Liver (tissue), 9 donors: Measurements from ENCODE around the gene SRRM2. TPM values are rescaled to one million over a fixed set of nuclear protein-coding genes. Genes with fewer than 3 reads are reported as not detected.

Experiments
- DNase-seq: peaks from one replicate; pipeline ENCODE4 v3.0.0-alpha.2; 2017; ENCODE audit warnings: low spot score
- H3K27ac ChIP-seq, 2 donors: one replicate each; pipeline ENCODE4 v1.7.0; 2013; ENCODE audit warnings: inconsistent platforms in 2 of 2, low read length in 2 of 2, control low read depth in 1 of 2, low read depth in 1 of 2, mild to moderate bottlenecking in 1 of 2
- H3K27me3 ChIP-seq, 4 donors: one replicate each; pipeline versions ENCODE4 v1.6.1 to v1.7.0; 2013; ENCODE audit warnings: low read length in 3 of 4, inconsistent platforms in 1 of 4, mild to moderate bottlenecking in 1 of 4, moderate library complexity in 1 of 4; ENCODE audit not compliant: control insufficient read depth in 4 of 4, insufficient read depth in 4 of 4
- H3K36me3 ChIP-seq, 4 donors: one replicate each; pipeline versions ENCODE4 v1.6.1 to v1.7.0; 2013; ENCODE audit warnings: low read length in 3 of 4, mild to moderate bottlenecking in 3 of 4, low read depth in 1 of 4, moderate library complexity in 1 of 4; ENCODE audit not compliant: control insufficient read depth in 4 of 4, insufficient read depth in 3 of 4
- H3K4me1 ChIP-seq, 4 donors: one replicate each; pipeline versions ENCODE4 v1.6.1 to v1.7.0; 2013; ENCODE audit warnings: low read length in 3 of 4, mild to moderate bottlenecking in 3 of 4, moderate library complexity in 1 of 4; ENCODE audit not compliant: control insufficient read depth in 4 of 4, insufficient read depth in 4 of 4
- H3K4me3 ChIP-seq, 3 donors: one replicate each; pipeline versions ENCODE4 v1.6.1 to v1.7.0; 2013; ENCODE audit warnings: low read length in 3 of 3, control low read depth in 1 of 3, low read depth in 1 of 3, mild to moderate bottlenecking in 1 of 3
- H3K9ac ChIP-seq, 2 donors: one replicate each; pipeline ENCODE4 v1.7.0; 2013; ENCODE audit warnings: low read length in 2 of 2, mild to moderate bottlenecking in 2 of 2, moderate library complexity in 2 of 2, control low read depth in 1 of 2, low read depth in 1 of 2
- H3K9me3 ChIP-seq, 4 donors: one replicate each; pipeline versions ENCODE4 v1.6.1 to v1.7.0; 2013; ENCODE audit warnings: low read length in 3 of 4; ENCODE audit not compliant: control insufficient read depth in 4 of 4
- CTCF ChIP-seq: fragments of 150-350 bp; IDR thresholded peaks from 2 replicates; pipeline ENCODE4 v1.5.1; 2017; ENCODE audit warnings: improper control_type of control experiment, low read depth, low read length; ENCODE audit not compliant: missing input control
- FOXA1 ChIP-seq: IDR thresholded peaks from 2 replicates; pipeline ENCODE4 v1.6.1; 2016; ENCODE audit warnings: antibody characterized with exemption
- FOXA2 ChIP-seq: IDR thresholded peaks from 2 replicates; pipeline ENCODE4 v1.6.1; 2016; ENCODE audit warnings: antibody characterized with exemption
- GABPA ChIP-seq, 2 donors: IDR thresholded peaks in 1 of 2; conservative IDR thresholded peaks in 1 of 2; 2 replicates each; pipeline ENCODE4 v1.6.1; 2016; ENCODE audit warnings: antibody characterized with exemption in 2 of 2, mild to moderate bottlenecking in 1 of 2, moderate library complexity in 1 of 2
- HNF4A ChIP-seq, 2 donors: conservative IDR thresholded peaks; 2 replicates each; pipeline ENCODE4 v1.6.1; 2016; ENCODE audit warnings: antibody characterized with exemption in 2 of 2, mild to moderate bottlenecking in 2 of 2
- HNF4G ChIP-seq: IDR thresholded peaks from 2 replicates; pipeline ENCODE4 v1.6.1; 2016; ENCODE audit warnings: antibody characterized with exemption
- JUND ChIP-seq, 2 donors: IDR thresholded peaks; 2 replicates each; pipeline ENCODE4 v1.6.1; 2016; ENCODE audit warnings: antibody characterized with exemption in 2 of 2
- NR2F2 ChIP-seq: IDR thresholded peaks from 2 replicates; pipeline ENCODE4 v1.6.1; 2016; ENCODE audit warnings: antibody characterized with exemption
- RAD21 ChIP-seq, 2 donors: IDR thresholded peaks; 2 replicates each; pipeline ENCODE4 v1.6.1; 2016; ENCODE audit warnings: antibody characterized with exemption in 2 of 2, mild to moderate bottlenecking in 2 of 2
- REST ChIP-seq: IDR thresholded peaks from 2 replicates; pipeline ENCODE4 v1.6.1; 2016; ENCODE audit warnings: antibody characterized with exemption, mild to moderate bottlenecking
- RXRA ChIP-seq, 2 donors: IDR thresholded peaks; 2 replicates each; pipeline ENCODE4 v1.6.1; 2017 to 2018; ENCODE audit warnings: antibody characterized with exemption in 2 of 2, mild to moderate bottlenecking in 1 of 2
- SP1 ChIP-seq: IDR thresholded peaks from 2 replicates; pipeline ENCODE4 v1.6.1; 2018; ENCODE audit warnings: antibody characterized with exemption, mild to moderate bottlenecking
- TAF1 ChIP-seq: conservative IDR thresholded peaks from 2 replicates; pipeline ENCODE4 v1.6.1; 2016; ENCODE audit warnings: antibody characterized with exemption, mild to moderate bottlenecking
- YY1 ChIP-seq: IDR thresholded peaks from 2 replicates; pipeline ENCODE4 v1.6.1; 2016; ENCODE audit warnings: antibody characterized with exemption, mild to moderate bottlenecking
- ZBTB33 ChIP-seq: IDR thresholded peaks from 2 replicates; pipeline ENCODE4 v1.6.1; 2016; ENCODE audit warnings: antibody characterized with exemption
- WGBS: extraction: QIAGEN DNeasy Blood & Tissue Kit; methylation state at CpG from one replicate; pipeline ENCODE4 v1.1.7; 2013; 5-methylcytosine and 5-hydroxymethylcytosine counted together
- polyA plus RNA-seq, 2 donors: library from polyadenylated mRNA; stranded (reverse) in 1 of 2; unstranded in 1 of 2; fragments of 200-250 nt in 1 of 2; fragments of >200 nt in 1 of 2; fragmentation: Nextera tagmentation in 1 of 2; extraction: Ambion mirVana in 1 of 2; gene quantifications; one replicate each; pipeline versions ENCODE4 v1.2.1 to v1.2.3, GENCODE V29; 2013 to 2015
- total RNA-seq, 2 donors: library from RNA; depleted of rRNA; stranded (reverse); fragments of >200 nt; gene quantifications; one replicate each; pipeline ENCODE4 v1.2.3, GENCODE V29; 2014
- TF ChIP-seq, protein P1 (sequence below): IDR thresholded peaks from 2 replicates; pipeline ENCODE4 v1.6.1; 2016; ENCODE audit warnings: antibody characterized with exemption
- TF ChIP-seq, protein P2 (sequence below): IDR thresholded peaks from 2 replicates; pipeline ENCODE4 v1.6.1; 2016; ENCODE audit warnings: antibody characterized with exemption
- donor health status: healthy.
- donor health status: healthy.
- donor health status: healthy.
- donor health status: healthy.
- donor health status: healthy.

Gene SRRM2
- total and polyA plus RNA-seq, 4 donors = 84.8 to 199 (median 133) TPM

GRCh38 chr16:2809149-2809760 lies 56.8 kb downstream of the SRRM2 start (continued):
- TF ChIP-seq RXRA (IDR thresholded peaks at IDR 0.05) (no peak), TAF1 (no peak)

GRCh38 chr16:2810651-2811050 lies 58.2 kb downstream of the SRRM2 start:
- H3K36me3 ChIP-seq = no peaks in the 10 kb centered on the region
- H3K9me3 ChIP-seq = no peaks in the 10 kb centered on the region
- no peaks in the 10 kb centered on the region for H3K4me1 ChIP-seq
- TF ChIP-seq ZBTB33 (no peak), GABPA (IDR thresholded peaks at IDR 0.05 in 1 of 2, conservative IDR thresholded peaks at IDR 0.05 in 1 of 2) (no peak), FOXA1 (no peak), HNF4A (conservative IDR thresholded peaks at IDR 0.05) (no peak), SP1 (no peak), RAD21 (IDR thresholded peaks at IDR 0.05) (no peak), YY1 (no peak), TAF1 (no peak), FOXA2 (no peak), NR2F2 (no peak), CTCF (no peak), RXRA (IDR thresholded peaks at IDR 0.05) (no peak), REST (no peak), HNF4G (no peak), JUND (IDR thresholded peaks at IDR 0.05) (no peak)
- TF ChIP-seq, protein P1, sequence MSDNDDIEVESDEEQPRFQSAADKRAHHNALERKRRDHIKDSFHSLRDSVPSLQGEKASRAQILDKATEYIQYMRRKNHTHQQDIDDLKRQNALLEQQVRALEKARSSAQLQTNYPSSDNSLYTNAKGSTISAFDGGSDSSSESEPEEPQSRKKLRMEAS = no peak
- TF ChIP-seq, protein P2, sequence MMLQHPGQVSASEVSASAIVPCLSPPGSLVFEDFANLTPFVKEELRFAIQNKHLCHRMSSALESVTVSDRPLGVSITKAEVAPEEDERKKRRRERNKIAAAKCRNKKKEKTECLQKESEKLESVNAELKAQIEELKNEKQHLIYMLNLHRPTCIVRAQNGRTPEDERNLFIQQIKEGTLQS = no peak
- no peak overlapping the region for H3K27ac ChIP-seq
- no peak overlapping the region for H3K4me3 ChIP-seq
- no peak overlapping the region for H3K9ac ChIP-seq
- peaks cover 0 to 4% (median 0%) of the 10 kb centered on the region in 4 donors for H3K27me3 ChIP-seq
- no peak for DNase-seq
- 79% methylated on average over 6 of the region's 6 CpGs for WGBS
